SK-N-SH (cell line): ENCODE data around the gene KRT33A. TPM values are rescaled to one million over a fixed set of nuclear protein-coding genes. Genes with fewer than 3 reads are reported as not detected.

Source experiments
- CTCF ChIA-PET: fragments of 300-600, 350-600 bp; formaldehyde crosslinking; extraction: SDS; loops from one replicate; lab custom pipeline; 2021; lab: Yijun Ruan, JAX
- POLR2A ChIA-PET: fragments of 350-600 bp; sonication (Branson Sonifier 250); formaldehyde crosslinking; extraction: SDS; loops from one replicate; lab custom pipeline; 2020; ENCODE audit warnings: antibody characterized with exemption, inconsistent platforms; lab: Yijun Ruan, JAX
- DNase-seq: peaks from one replicate; pipeline ENCODE4 v3.0.0; 2012
- H2AFZ ChIP-seq: fragments of 200-600 bp; sonication (generic); 2 replicates; pipeline ENCODE4 v1.8.1; 2016; ENCODE audit warnings: antibody characterized with exemption, mild to moderate bottlenecking, low read depth
- H3F3A ChIP-seq: fragments of 200-600 bp; sonication (generic); replicated peaks from 2 replicates; pipeline ENCODE3; 2016; ENCODE audit warnings: antibody characterized with exemption, mild to moderate bottlenecking; ENCODE audit not compliant: insufficient read depth
- H3K27ac ChIP-seq, 2 experiments: fragments of 200-500 bp in 1 of 2; fragments of 200-600 bp in 1 of 2; sonication (Bioruptor generic) in 1 of 2; sonication (generic), shearing (Covaris generic) in 1 of 2; 2 replicates each; pipeline versions ENCODE4 v1.5.1 to v1.6.1; 2014 to 2016; ENCODE audit warnings: low read depth in 2 of 2, inconsistent platforms in 1 of 2, low read length in 1 of 2, mild to moderate bottlenecking in 1 of 2, mixed read lengths in 1 of 2
- H3K27me3 ChIP-seq: fragments of 200-600 bp; sonication (generic), shearing (Covaris generic); 2 replicates; pipeline ENCODE4 v1.6.1; 2016; ENCODE audit warnings: mixed run types; ENCODE audit not compliant: insufficient read depth
- H3K36me3 ChIP-seq, 2 experiments: fragments of 200-500 bp in 1 of 2; fragments of 200-600 bp in 1 of 2; sonication (Bioruptor generic) in 1 of 2; sonication (generic) in 1 of 2; replicated peaks in 1 of 2; 2 replicates each; pipeline versions ENCODE3 to v1.5.1; 2014 to 2016; ENCODE audit warnings: low read length in 1 of 2, mild to moderate bottlenecking in 1 of 2; ENCODE audit not compliant: insufficient read depth in 2 of 2, control insufficient read depth in 1 of 2
- H3K4me1 ChIP-seq, 2 experiments: fragments of 200-500 bp in 1 of 2; fragments of 200-600 bp in 1 of 2; sonication (Bioruptor generic) in 1 of 2; sonication (generic), shearing (Covaris generic) in 1 of 2; 2 replicates each; pipeline versions ENCODE4 v1.5.1 to v1.6.1; 2014 to 2016; ENCODE audit warnings: low read depth in 1 of 2, low read length in 1 of 2, mixed run types in 1 of 2; ENCODE audit not compliant: insufficient read depth in 2 of 2, control insufficient read depth in 1 of 2
- H3K4me2 ChIP-seq: fragments of 200-600 bp; sonication (generic), shearing (Covaris generic); 2 replicates; pipeline ENCODE4 v1.6.1; 2017; ENCODE audit warnings: mixed run types
- H3K4me3 ChIP-seq, 2 experiments: fragments of 200-500 bp in 1 of 2; fragments of 200-600 bp in 1 of 2; sonication (Bioruptor generic) in 1 of 2; sonication (generic), shearing (Covaris generic) in 1 of 2; 2 replicates each; pipeline versions ENCODE4 v1.5.1 to v1.8.1; 2014 to 2016; ENCODE audit warnings: low read depth in 2 of 2, inconsistent platforms in 1 of 2, low read length in 1 of 2, mild to moderate bottlenecking in 1 of 2, mixed read lengths in 1 of 2, moderate library complexity in 1 of 2
- H3K79me2 ChIP-seq: fragments of 200-600 bp; sonication (generic); 2 replicates; pipeline ENCODE4 v1.8.1; 2017; ENCODE audit warnings: mild to moderate bottlenecking; ENCODE audit not compliant: insufficient read depth
- H3K9ac ChIP-seq: fragments of 200-600 bp; sonication (generic); 2 replicates; pipeline ENCODE4 v1.6.1; 2017; ENCODE audit warnings: mixed run types
- H3K9me2 ChIP-seq: fragments of 200-600 bp; sonication (generic); 2 replicates; pipeline ENCODE4 v1.6.1; 2017; ENCODE audit warnings: mixed run types
- H3K9me3 ChIP-seq: fragments of 200-600 bp; sonication (generic); 2 replicates; pipeline ENCODE4 v1.6.1; 2017; ENCODE audit warnings: mixed run types, mild to moderate bottlenecking, moderate library complexity
- H4K20me1 ChIP-seq: fragments of 200-600 bp; sonication (generic); 2 replicates; pipeline ENCODE4 v1.6.1; 2017; ENCODE audit warnings: mild to moderate bottlenecking, mixed run types; ENCODE audit not compliant: insufficient read depth
- CTCF ChIP-seq: fragments of 200-600 bp; sonication (generic); IDR thresholded peaks from 2 replicates; pipeline ENCODE4 v1.6.1; 2017; ENCODE audit warnings: antibody characterized with exemption, mild to moderate bottlenecking, moderate library complexity
- FOSL2 ChIP-seq: IDR thresholded peaks from 2 replicates; pipeline ENCODE4 v1.4.0; 2012; ENCODE audit warnings: low read depth, mild to moderate bottlenecking, moderate library complexity, borderline replicate concordance
- FOXJ3 ChIP-seq: sonication (generic); formaldehyde crosslinking; IDR thresholded peaks from 2 replicates; pipeline ENCODE4 v1.5.1; 2020; ENCODE audit warnings: mild to moderate bottlenecking, missing genetic modification reagents
- FOXM1 ChIP-seq: IDR thresholded peaks from 2 replicates; pipeline ENCODE4 v1.4.0; 2012; ENCODE audit warnings: low read depth, mild to moderate bottlenecking
- GABPA ChIP-seq: IDR thresholded peaks from 2 replicates; pipeline ENCODE4 v1.4.0; 2012; ENCODE audit warnings: low read depth, mild to moderate bottlenecking
- GATA2 ChIP-seq: sonication (generic); formaldehyde crosslinking; IDR thresholded peaks from 2 replicates; pipeline ENCODE4 v1.5.0; 2020; ENCODE audit warnings: mild to moderate bottlenecking, missing genetic modification reagents
- JUND ChIP-seq: IDR thresholded peaks from 2 replicates; pipeline ENCODE4 v1.4.0; 2012
- MEF2A ChIP-seq: IDR thresholded peaks from 2 replicates; pipeline ENCODE4 v1.4.0; 2012; ENCODE audit warnings: low read depth, borderline replicate concordance
- MXI1 ChIP-seq: IDR thresholded peaks from 2 replicates; pipeline ENCODE4 v1.6.1; 2012; ENCODE audit warnings: mild to moderate bottlenecking, low read depth, low read length, improper control_type of control experiment
- NFIC ChIP-seq: IDR thresholded peaks from 2 replicates; pipeline ENCODE4 v1.4.0; 2012; ENCODE audit warnings: borderline replicate concordance
- PBX3 ChIP-seq: IDR thresholded peaks from 2 replicates; pipeline ENCODE4; 2012
- RAD21 ChIP-seq: IDR thresholded peaks from 2 replicates; pipeline ENCODE4 v1.6.1; 2012; ENCODE audit warnings: mild to moderate bottlenecking, low read length
- RFX5 ChIP-seq: IDR thresholded peaks from 2 replicates; pipeline ENCODE4 v1.6.1; 2012; ENCODE audit warnings: mild to moderate bottlenecking, improper control_type of control experiment, low read length
- RXRA ChIP-seq: IDR thresholded peaks from 2 replicates; pipeline ENCODE4 v1.4.0; 2012; ENCODE audit warnings: low read depth, mild to moderate bottlenecking, borderline replicate concordance
- SMC3 ChIP-seq: IDR thresholded peaks from 2 replicates; pipeline ENCODE4 v1.6.1; 2012; ENCODE audit warnings: low read depth, low read length, improper control_type of control experiment
- TCF12 ChIP-seq: IDR thresholded peaks from 2 replicates; pipeline ENCODE4 v1.4.0; 2012
- TEAD4 ChIP-seq: IDR thresholded peaks from 2 replicates; pipeline ENCODE4 v1.4.0; 2012; ENCODE audit warnings: mild to moderate bottlenecking, borderline replicate concordance; ENCODE audit not compliant: insufficient read depth
- USF2 ChIP-seq: fragments of 150-350 bp; IDR thresholded peaks from 2 replicates; pipeline ENCODE4 v1.6.1; 2017; ENCODE audit warnings: antibody characterized with exemption, low read length, low read depth, borderline replicate concordance
- WGBS: methylation state at CpG from one replicate; pipeline ENCODE4 v1.1.6; 2017; ENCODE audit warnings: low lambda C conversion rate; 5-methylcytosine and 5-hydroxymethylcytosine counted together
- polyA plus RNA-seq, 3 experiments: library from polyadenylated mRNA; depleted of rRNA; stranded (reverse); fragments of >200 nt; gene quantifications; 2 replicates each; pipeline ENCODE4 v1.2.3, GENCODE V29; 2012
- TF ChIP-seq, protein P1 (sequence below): IDR thresholded peaks from 2 replicates; pipeline ENCODE4 v1.4.0; 2012; ENCODE audit warnings: low read depth

Gene KRT33A
- polyA plus RNA-seq, 1 of the 3 experiments (the other 2 are of a cell fraction), result not detected

DNA sequence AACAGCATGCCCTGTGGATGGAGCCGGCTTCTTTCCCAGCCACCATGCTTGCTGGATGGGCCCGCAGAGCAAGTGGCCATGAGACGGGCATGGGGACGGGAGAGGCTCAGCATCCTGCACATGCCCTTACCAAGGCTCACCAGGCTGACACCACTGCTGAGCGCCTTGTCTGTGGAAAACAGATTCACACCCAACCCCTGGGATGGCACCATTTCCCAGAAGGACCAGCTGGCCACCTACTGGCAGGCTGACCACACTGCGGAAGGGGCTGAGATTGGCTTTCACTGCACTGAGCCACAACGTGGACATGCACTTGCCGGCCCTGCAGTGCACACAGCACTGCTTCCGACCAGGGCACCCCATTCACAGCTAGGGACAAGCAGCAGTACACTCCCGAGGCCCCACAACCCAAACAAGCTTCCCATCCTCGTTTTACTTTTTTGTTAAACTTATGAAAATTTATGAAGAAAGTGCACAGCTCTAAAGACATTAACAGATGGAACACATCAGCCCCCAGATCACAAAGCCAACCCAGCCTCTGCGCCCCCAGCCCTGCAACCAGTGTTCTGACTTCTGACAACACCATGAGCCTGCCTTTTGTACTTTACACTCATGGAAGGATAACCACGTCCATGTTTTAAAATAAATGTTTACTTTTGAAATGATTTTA, 21.2 kb downstream of the KRT33A start:
- H3K36me3 ChIP-seq, result no peaks in the 10 kb centered on the region
- no peak overlapping the region for H3K9ac ChIP-seq
- 15% methylated on average over 7 of the region's 13 CpGs for whole genome bisulfite sequencing
- POLR2A ChIA-PET, result no interaction called here
- peak; percentile 70 for DNase-seq
- no peaks in the 10 kb centered on the region for H3K4me1 ChIP-seq
- H3K27ac ChIP-seq, result no peak overlapping the region
- CTCF ChIA-PET, result interaction anchor here (0.7 to 2.9 kb wide), 17 partner anchors 8 to 366 kb away, joined by 3 to 28 read pairs (median 4); partner anchors contain the start of genes KRT33B and KRTAP16-1
- no peak overlapping the region for H3K4me3 ChIP-seq
- no peaks in the 10 kb centered on the region for H3F3A ChIP-seq
- H3K27me3 ChIP-seq, result no peaks in the 10 kb centered on the region
- no peaks in the 10 kb centered on the region for H4K20me1 ChIP-seq
- H3K9me2 ChIP-seq, result no peaks in the 10 kb centered on the region
- peak; percentile 64 for TF ChIP-seq SMC3
- TF ChIP-seq CTCF, result peak; percentile 70
- TF ChIP-seq USF2, result no peak
- no peak for TF ChIP-seq TEAD4
- TF ChIP-seq RAD21, result peak; percentile 65
- no peak overlapping the region for H3K4me2 ChIP-seq
- H3K9me3 ChIP-seq, result no peaks in the 10 kb centered on the region
- H2AFZ ChIP-seq, result no peak overlapping the region
- H3K79me2 ChIP-seq, result no peaks in the 10 kb centered on the region

- 80% methylated on average over 1 of the region's 7 CpGs for WGBS
- ChIA-PET POLR2A (no interaction called here), CTCF (interaction anchor here (0.8 to 2.9 kb wide), 5 partner anchors 221 to 365 kb away, joined by 3 to 28 read pairs (median 4); no protein-coding TSS in a partner anchor)
- Histone ChIP-seq H3K9me3 (no peaks in the 10 kb centered on the region), H3K79me2 (no peaks in the 10 kb centered on the region), H3K4me2 (no peak overlapping the region), H3K9ac (no peak overlapping the region), H3K36me3 (no peaks in the 10 kb centered on the region), H3K9me2 (no peaks in the 10 kb centered on the region), H2AFZ (no peak overlapping the region), H3F3A (no peaks in the 10 kb centered on the region), H3K27ac (no peak overlapping the region), H4K20me1 (no peaks in the 10 kb centered on the region), H3K4me1 (no peaks in the 10 kb centered on the region), H3K27me3 (no peaks in the 10 kb centered on the region), H3K4me3 (no peak overlapping the region)
- no peak for DNase-seq
- no peak for TF ChIP-seq TCF12
- TF ChIP-seq FOXM1, result no peak
- TF ChIP-seq GATA2 (CRISPR knock-in tag), result no peak
- TF ChIP-seq GABPA, result no peak
- no peak for TF ChIP-seq MEF2A
- no peak for TF ChIP-seq RAD21
- TF ChIP-seq NFIC, result no peak
- TF ChIP-seq, protein P1, sequence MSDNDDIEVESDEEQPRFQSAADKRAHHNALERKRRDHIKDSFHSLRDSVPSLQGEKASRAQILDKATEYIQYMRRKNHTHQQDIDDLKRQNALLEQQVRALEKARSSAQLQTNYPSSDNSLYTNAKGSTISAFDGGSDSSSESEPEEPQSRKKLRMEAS, result no peak
- TF ChIP-seq JUND, result no peak
- no peak for TF ChIP-seq PBX3
- TF ChIP-seq RFX5, result no peak
- TF ChIP-seq CTCF, result no peak
- TF ChIP-seq TEAD4, result no peak
- no peak for TF ChIP-seq MXI1
- TF ChIP-seq FOSL2, result no peak
- no peak for TF ChIP-seq FOXJ3 (CRISPR knock-in tag)
- TF ChIP-seq RXRA, result no peak
Measured at GRCh38 chr17:41328207-41328606, 22.4 kb downstream of the KRT33A start.
